ENCODE results near the gene TIPRL.
A peak's percentile ranks its signal among the peaks of the same experiment; 100 is the strongest.
"Not testable (repeated sequence)": the region's sequence is repeated elsewhere in the genome, so short reads cannot be mapped to it uniquely, and the experiment has no call there.

Gene TIPRL

DNA sequence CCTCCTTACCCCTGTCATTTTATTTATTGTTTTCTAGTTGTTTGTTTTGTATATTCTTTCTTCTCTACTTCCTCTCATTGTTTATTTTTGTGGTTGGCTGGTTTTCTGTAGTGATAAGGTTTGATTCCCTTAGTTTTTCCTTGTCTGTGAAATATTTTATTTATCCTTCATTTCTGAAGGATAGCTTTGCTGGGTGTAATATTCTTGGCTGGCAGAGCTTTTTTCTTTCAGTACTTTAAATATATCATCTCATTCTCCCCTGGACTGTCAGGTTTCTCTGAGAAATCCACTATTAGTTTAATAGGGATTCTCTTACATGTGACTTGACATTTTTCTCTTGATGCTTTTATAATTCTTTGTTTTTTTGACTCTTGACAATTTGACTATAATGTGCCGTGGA is 18.8 kb upstream of the TIPRL start:
- DNase-seq: peak; percentile 38

DNA sequence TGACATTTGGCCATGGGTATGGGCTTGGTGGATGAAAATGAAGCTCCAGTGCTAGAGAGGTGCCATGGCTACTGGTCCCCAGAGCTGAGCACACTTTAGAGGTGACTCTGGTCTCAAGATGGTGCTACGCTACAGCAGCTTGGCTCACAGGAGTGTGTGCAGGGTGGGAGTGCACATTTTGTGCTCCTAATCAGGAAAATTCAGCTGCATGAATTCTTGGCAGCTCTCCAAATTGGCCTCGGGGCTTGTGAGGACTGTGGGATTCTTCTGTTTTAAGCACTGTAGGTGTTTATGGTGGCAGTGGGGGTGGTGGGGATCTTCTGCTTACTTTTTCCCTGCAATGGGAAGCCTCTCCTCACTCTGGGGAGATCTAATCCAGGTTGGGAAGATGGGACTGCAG is 17.3 kb upstream of the TIPRL start:
- DNase-seq: no peak

- no peak for DNase-seq
Measured at GRCh38 chr1:168163670-168164069, 15.1 kb upstream of the TIPRL start.

DNA sequence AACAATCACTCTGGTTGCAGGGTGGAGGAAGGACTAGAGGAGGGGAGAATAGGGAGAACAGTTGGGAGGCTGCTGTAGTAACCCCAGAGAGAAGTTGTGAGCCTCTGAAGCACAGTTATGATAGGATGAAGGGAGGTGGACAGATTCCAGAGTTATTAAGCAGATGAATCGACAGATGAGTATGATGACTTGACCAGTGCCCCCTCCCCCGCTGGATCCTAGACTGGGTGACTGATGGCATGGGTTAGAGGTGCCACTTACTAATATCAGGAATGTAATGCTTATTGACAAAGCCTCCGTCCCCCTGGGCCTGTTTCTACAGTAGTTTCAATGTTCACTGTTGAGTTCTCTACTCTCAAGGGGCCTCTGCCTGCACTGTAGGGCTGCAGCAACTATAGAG is 14.0 kb upstream of the TIPRL start:
- no peak for DNase-seq

DNA sequence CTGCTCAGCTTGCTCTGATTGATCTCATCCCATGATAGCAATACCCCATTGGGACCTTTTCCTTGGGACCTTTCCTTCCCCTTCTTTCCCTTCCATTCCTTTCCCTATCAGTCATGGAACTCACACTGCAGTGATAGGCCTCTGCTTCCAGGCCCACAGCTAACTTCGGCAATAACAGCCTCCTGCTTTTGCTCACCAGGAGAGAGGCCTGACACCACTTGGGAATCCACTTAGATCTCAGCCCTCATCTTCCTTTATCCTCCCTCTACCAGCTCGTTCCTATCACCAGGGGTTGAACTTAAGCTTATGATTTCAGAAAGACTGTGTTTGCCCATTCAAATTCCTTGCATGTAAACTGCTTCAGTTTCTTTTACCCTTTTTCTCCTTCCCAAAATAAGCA is 11.0 kb upstream of the TIPRL start:
- no peak for DNase-seq

DNA sequence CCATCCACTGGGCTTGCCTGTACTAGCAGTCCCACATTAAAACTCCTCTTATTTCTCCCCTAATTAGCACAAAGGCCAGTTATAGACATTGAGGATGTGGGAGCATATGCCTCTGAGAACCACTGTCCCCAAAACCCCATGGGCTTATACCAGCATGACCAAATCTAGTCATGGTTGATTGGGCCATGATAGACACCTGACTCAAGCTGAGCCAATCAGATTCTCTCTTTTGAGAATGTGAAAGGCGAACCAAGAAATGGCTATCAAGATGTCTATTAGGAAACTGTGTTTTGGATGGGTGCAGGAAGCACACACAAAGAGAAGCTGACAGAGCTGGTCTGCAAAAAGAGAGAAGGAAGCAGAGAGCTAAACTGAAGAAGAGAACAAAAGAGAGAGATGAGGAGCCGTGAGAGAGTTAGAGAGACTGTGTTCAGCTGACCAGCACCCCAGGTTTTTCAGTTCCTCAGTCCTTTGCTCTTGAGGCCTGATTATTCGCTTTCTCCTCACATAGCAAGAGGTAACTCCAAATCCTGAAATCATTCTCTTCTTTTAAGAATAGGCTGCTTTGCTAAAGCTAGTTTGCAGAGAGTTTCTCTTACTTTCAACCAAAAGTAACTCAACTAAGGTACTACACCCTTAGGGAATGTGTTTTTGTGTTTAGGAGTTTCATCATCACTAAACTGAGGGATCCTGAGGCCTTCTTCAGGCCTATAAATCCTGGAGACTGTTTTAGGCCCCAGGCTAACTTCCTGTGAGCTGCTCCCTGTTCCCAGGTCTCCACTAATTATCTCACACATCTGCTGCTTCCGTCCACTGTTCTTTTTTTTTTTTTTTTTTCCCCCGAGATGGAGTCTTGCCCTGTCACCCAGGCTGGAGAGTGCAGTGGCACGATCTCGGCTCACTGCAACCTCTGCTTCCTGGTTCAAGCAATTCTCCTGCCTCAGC is 7.9 kb upstream of the TIPRL start:
- no peak for DNase-seq

DNA sequence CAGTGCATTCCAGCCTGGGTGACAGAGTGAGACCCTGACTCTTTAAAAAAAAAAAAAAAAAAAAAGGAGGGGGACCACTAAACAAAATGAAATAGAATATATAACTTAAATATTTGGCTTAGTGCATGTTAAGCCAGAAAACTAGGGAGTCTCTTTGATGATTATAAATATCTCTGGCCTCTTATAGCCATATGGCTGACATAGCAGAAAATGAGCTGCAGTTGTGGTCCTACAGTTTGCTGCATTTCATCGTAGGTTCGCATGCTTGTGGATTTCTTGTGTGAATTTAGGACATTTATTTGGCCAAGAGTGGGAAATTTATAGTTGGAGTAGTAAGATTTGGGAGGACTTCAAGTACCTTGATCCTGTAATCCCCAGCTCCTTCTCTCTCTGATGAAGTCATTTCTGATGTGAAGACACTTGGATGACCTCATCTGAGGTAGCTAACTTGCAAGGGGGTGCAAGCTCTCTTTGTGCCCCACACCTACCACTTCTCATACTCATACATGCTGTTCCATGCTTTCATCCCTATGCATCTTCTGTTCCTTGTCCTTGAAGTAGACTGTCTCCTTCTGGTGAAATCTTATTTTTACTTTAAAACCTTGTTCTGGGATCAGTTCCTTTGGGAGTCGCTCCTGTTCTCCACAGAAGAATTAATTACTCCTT is 6.4 kb upstream of the TIPRL start:
- no peak for DNase-seq

DNA sequence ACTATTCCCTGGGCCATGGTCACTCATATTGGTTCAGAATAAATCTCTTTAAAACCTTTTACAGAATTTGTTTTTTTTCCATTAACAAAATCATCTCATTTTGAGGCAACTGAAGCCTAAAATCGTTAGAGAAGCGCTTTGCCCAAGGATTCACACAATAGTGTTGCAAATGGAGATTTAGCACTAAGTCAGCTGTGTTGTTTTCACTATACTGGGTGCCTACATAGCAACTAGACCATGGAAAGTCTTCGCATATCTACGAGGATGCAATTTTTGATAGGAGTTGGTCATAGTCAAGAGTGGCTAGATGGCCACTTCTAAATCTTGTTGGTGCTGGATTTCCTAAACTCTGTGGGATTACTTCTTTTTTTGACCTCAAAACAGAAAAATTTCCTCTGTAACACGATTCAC is 530 bp upstream of the TIPRL start:
- DNase-seq: no peak

DNA sequence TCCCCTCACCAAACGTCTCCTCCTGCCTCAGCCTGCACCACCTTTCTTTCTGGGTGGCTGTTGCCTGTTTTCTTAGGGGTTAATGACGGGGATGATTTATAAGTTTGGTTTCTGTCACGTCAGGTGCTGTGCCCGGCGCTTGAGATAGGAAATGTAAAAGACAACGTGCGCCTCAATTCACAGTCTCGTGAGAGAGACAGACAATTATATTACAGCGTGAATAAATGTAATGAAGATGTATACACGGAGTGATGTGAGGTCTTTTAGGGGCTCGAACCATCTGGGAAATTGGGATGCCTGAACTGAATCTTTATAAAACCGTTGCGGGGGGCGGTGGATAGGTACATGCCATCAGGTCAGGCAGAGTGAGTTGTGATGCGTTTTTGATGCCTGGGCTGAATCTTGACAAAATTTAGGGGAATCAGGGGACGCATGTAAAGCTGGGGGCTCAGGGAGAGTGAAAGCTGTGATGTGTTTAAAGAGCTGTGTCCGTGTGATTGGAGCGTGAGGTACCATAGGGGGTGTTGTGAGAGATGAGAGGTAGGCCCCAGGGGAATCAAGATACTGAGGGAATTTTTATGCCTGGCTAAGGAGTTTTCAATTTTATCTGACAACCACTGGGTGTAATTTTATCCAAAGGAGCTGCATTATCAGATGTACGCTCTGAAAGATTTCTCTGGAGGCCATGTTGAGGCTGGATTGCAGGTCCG is 831 bp downstream of the TIPRL start:
- no peak for DNase-seq

- DNase-seq: no peak
Measured at GRCh38 chr1:168180148-168180524, 1.4 kb downstream of the TIPRL start.

DNA sequence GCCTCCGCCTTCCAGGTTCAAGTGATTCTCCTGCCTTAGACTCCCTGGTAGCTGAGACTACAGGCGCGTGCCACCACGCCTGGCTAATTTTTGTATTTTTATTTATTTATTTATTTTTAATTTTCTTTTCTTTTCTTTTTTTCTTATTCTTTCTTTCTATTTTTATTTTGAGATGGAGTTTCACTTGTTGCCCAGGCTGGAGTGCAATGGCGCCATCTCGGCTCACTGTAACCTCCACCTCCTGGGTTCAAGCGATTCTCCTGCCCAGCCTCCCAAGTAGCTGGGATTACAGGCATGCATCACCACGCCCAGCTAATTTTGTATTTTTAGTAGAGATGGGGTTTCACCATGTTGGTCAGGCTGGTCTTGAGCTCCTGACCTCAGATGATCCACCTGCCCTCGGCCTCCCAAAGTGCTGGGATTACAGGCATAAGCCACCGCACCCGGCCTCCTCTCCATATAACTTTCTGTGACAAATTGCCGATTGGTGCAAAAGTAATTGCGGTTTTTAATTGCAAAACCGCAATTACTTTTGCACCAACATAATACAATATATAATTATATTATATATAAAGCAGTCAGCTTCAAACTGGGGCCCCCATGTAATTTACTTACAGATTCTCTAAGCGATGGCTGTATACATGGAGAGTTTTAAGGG is 2.4 kb downstream of the TIPRL start:
- not testable (repeated sequence) for DNase-seq

DNA sequence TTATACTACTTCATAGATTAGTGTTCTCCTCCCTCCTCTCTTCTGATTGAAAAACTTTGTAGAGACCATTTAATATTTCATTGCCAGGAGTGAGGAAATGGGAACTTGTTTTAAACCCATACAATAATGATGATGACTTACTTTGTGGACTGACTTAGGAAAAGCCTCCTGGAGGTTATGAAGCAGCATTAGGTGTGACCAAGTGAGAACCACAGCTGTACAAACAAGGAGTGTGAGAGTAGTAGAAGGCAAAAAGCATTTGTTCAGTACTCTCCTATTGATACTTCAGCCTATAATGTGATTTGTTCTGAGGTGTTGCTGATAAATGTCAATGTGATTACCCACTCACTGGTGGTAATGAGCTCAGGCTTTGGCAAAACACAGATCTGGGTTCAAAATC is 8.4 kb downstream of the TIPRL start:
- DNase-seq: peak; percentile 69

DNA sequence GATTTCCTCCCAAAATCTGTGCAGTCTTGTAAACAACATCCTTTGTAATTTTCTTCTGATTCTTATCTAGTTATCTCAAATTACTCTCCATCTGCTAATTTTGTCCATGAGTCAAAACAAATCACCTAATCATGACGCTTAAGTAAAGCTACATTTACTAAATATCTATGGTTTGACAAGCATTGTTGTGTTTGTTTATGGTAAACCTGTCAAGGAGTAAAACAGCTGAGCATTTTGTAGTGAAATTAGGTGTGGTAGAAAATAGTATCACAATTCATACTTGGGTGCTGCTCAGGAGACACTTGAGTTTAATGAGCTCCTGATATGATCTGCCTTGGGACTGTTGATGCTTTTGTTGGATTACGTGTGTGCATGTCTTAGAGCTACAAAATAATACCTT is 11.6 kb downstream of the TIPRL start:
- DNase-seq: no peak

DNA sequence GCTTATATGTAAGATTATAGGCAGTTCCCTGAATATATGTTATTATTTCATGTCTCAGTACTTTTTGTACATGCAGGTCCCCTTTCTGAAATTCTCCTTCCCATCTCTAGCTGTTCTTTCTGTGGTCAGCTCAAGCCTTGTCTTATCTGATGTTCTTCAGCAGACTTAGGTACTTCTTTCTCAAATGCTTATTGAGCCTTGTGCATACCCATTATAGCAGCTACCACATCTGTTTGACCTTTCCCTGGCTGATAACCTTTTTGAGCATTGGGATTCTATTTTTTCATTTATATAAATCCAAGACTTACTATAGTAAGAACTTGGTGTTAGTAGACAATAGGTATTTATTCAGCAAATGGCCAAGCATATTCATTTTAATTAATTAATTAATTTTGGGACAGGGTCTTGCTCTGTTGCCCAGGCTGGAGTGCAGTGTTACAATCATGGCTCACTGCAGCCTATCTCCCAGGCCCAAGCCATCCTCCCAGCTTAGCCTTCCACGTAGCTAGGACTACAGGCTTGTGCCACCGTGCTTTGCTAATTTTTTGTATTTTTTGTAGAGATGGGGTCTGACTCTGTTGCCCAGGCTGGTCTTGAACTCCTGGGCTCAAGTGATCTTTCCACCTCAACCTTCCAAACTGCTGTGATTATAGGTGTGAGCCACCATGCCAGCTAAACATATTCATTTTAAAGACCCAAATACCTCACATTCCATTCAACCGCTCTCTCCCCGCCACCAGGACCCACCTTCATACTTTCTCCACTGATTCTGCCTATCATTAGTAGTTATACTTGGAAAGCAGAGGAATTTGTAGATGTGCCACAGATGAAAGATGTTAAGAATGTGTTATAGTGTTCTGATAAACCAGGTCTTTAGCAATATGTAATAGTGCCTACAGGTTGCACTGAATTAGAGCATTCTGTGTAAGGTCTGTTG is 16.7 kb downstream of the TIPRL start:
- DNase-seq: no peak

- DNase-seq: no peak
Measured at GRCh38 chr1:168199056-168199455, 20.3 kb downstream of the TIPRL start.

DNA sequence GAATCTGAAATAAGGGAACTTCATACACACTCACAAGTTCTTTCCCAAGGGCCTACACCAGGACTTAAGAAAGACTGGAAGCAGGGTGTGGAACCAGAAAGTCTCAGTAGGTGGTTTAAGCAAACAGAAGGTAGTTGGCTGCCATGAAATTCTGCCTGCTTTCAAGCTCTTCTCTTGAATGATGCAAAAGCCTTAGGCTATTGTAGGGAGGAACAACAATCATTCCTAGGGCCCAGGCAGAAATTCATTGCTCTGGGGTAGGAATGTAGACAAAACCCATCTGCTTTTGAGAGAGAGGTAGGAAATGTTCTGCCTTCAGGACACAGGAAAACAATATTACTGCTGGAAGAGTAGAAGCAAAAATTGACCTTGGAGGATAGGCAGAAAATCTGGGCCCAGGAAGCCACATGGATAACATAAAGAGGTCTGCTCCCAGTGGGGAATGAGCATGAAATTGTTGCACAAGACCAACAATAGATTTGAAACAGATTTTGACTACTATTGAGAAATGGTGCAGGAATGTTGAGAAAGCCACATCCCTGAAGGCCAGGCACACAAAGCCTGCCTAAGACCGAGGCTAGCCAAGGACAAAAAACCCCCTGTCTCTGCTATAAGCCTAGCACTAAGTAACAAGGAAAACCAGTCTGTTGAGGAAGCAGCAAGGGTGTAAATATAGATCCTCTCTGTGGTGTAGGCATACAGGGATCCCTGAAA is 24.3 kb downstream of the TIPRL start:
- DNase-seq: no peak

DNA sequence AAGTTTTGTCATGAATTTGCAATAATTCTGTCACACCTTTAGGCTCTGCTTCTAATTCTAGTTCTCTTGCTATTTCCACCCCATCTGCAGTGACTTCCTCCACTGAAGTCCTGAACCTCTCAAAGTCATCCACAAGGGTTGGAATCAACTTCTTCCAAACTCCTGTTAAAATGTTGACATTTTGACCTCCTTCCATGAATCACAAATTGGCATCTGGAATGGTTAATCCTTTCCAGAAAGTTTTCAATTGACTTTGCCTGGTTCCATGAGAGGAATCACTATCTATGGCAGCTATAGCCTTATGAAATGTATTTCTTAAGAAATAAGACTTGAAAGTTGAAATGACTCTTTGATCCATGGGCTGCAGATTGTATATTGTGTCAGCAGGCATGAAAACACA is 27.3 kb downstream of the TIPRL start:
- no peak for DNase-seq

DNA sequence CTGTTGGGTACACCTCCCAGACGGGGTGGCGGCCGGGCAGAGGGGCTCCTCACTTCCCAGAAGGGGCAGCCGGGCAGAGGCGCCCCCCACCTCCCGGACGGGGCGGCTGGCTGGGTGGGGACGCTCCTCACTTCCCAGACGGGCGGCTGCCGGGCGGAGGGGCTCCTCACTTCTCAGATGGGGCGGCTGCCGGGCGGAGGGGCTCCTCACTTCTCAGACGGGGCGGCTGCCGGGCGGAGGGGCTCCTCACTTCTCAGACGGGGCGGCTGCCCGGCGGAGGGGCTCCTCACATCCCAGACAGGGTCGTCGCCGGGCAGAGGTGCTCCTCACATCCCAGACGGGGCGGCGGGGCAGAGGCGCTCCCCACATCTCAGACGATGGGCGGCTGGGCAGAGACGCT is 28.9 kb downstream of the TIPRL start:
- DNase-seq: not testable (repeated sequence)

GRCh38 chr1:168210312-168210711 is 31.6 kb downstream of the TIPRL start:
- no peak for DNase-seq

- no peak for DNase-seq
Measured at GRCh38 chr1:168213349-168213748, 34.6 kb downstream of the TIPRL start.

DNA sequence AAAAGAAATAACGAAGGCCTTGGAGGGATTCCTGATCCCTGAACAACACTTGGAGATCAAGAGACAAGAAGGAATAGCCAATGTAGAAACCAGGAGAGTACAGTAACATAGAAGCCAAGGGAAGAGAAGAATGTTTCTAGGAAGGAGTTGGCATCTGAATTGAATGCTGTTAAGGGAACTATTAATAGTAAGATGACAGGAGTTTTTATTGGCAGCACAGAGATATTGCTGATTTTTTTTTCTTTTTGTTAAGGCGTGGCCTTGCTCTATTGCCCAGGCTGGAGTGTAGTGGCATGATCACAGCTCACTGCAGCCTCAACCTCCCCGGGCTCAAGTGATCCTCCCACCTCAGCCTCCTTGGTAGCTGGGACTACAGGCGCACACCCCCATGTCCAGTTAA is 37.4 kb downstream of the TIPRL start:
- no peak for DNase-seq

Measured in DMS53 (cell line).